B cell (primary cell): ENCODE measurements around the gene LUM. TPM values are rescaled to one million over a fixed set of nuclear protein-coding genes. Genes with fewer than 3 reads are reported as not detected.

Source experiments
- ATAC-seq: fragments of 200-7000 bp; cut with Tn5 transposase; one replicate; pipeline ENCODE4 v1.10.0; 2021; ENCODE audit warnings: low read depth, mild to moderate bottlenecking, moderate number of reproducible peaks, moderate library complexity
- CTCF ChIA-PET: fragments of 350-600 bp; sonication (Branson Sonifier 250); formaldehyde crosslinking; loops from one replicate; lab custom pipeline; 2021; ENCODE audit warnings: antibody characterized with exemption, inconsistent platforms; lab: Charles Lee
- POLR2A ChIA-PET: fragments of 350-600 bp; sonication (Branson Sonifier 250); formaldehyde crosslinking; loops from one replicate; lab custom pipeline; 2021; ENCODE audit warnings: antibody characterized with exemption; lab: Charles Lee
- DNase-seq: peaks from one replicate; pipeline ENCODE4 v3.0.0; 2013
- H2AFZ ChIP-seq: 2 replicates; pipeline ENCODE4 v1.6.1; 2012; ENCODE audit warnings: mild to moderate bottlenecking, low read depth, low read length; ENCODE audit not compliant: insufficient read depth, poor library complexity, severe bottlenecking
- H3K27ac ChIP-seq, 2 donors: 1 replicate in 1 of 2; 2 replicates in 1 of 2; pipeline ENCODE4 v1.5.1; 2012 to 2013; ENCODE audit warnings: low read length in 2 of 2, mild to moderate bottlenecking in 2 of 2, moderate library complexity in 1 of 2
- H3K27me3 ChIP-seq, 4 experiments: fragments of 200-600 bp in 1 of 4; sonication (generic) in 1 of 4; replicated peaks in 1 of 4; 1 replicate in 2 of 4; 2 replicates in 2 of 4; pipeline versions ENCODE4 v1.6.1 to v1.7.0; 2013 to 2016; ENCODE audit warnings: low read length in 3 of 4, mild to moderate bottlenecking in 2 of 4, mixed read lengths in 1 of 4, moderate library complexity in 1 of 4; ENCODE audit not compliant: insufficient read depth in 4 of 4, control insufficient read depth in 3 of 4; ENCODE audit errors: control extremely low read depth in 1 of 4
- H3K36me3 ChIP-seq, 2 experiments: replicated peaks in 1 of 2; 1 replicate in 1 of 2; 2 replicates in 1 of 2; pipeline versions ENCODE4 v1.6.1 to v1.7.1; 2013; ENCODE audit warnings: low read length in 1 of 2; ENCODE audit not compliant: insufficient read depth in 2 of 2, control insufficient read depth in 1 of 2; ENCODE audit errors: control extremely low read depth in 1 of 2, extremely low read depth in 1 of 2
- H3K4me1 ChIP-seq, 2 donors: fragments of 200-600 bp in 1 of 2; sonication (generic) in 1 of 2; 1 replicate in 1 of 2; 2 replicates in 1 of 2; pipeline versions ENCODE4 v1.5.1 to v1.6.1; 2013 to 2017; ENCODE audit warnings: low read length in 2 of 2; ENCODE audit not compliant: control insufficient read depth in 2 of 2, insufficient read depth in 2 of 2
- H3K4me2 ChIP-seq: replicated peaks from 2 replicates; pipeline ENCODE3; 2012; ENCODE audit warnings: mild to moderate bottlenecking, low read depth, low read length; ENCODE audit not compliant: poor library complexity, severe bottlenecking
- H3K4me3 ChIP-seq, 5 experiments: fragments of 200-600 bp in 1 of 5; sonication (generic) in 1 of 5; 1 replicate in 3 of 5; 2 replicates in 2 of 5; pipeline versions ENCODE4 v1.5.1 to v1.7.0; 2011 to 2016; ENCODE audit warnings: low read length in 4 of 5, mild to moderate bottlenecking in 4 of 5, low read depth in 2 of 5, control low read depth in 1 of 5, moderate library complexity in 1 of 5; ENCODE audit not compliant: insufficient read depth in 1 of 5; ENCODE audit errors: control extremely low read depth in 1 of 5, extremely low read depth in 1 of 5
- H3K79me2 ChIP-seq: fragments of 200-600 bp; sonication (generic); one replicate; pipeline ENCODE4 v1.6.0; 2016; ENCODE audit warnings: low read length; ENCODE audit not compliant: control insufficient read depth, insufficient read depth
- H3K9ac ChIP-seq: fragments of 200-600 bp; sonication (generic); 2 replicates; pipeline ENCODE4 v1.6.1; 2017; ENCODE audit warnings: mild to moderate bottlenecking, low read length, moderate library complexity
- H3K9me3 ChIP-seq, 3 donors: one replicate each; pipeline versions ENCODE4 v1.6.1 to v1.7.1; 2013; ENCODE audit warnings: low read length in 2 of 3; ENCODE audit not compliant: control insufficient read depth in 2 of 3, insufficient read depth in 1 of 3; ENCODE audit errors: control extremely low read depth in 1 of 3
- H4K20me1 ChIP-seq: 2 replicates; pipeline ENCODE4 v1.6.0; 2012; ENCODE audit warnings: mild to moderate bottlenecking, low read length; ENCODE audit not compliant: insufficient read depth, control insufficient read depth, poor library complexity, severe bottlenecking
- H3K27ac Mint-ChIP-seq: one replicate; pipeline ENCODE4 v1.8.0; 2021; ENCODE audit warnings: mixed read lengths
- H3K27me3 Mint-ChIP-seq: one replicate; pipeline ENCODE4 v1.8.0; 2021; ENCODE audit warnings: mixed read lengths
- H3K4me1 Mint-ChIP-seq: one replicate; pipeline ENCODE4 v1.8.0; 2021; ENCODE audit warnings: mixed read lengths
- H3K4me3 Mint-ChIP-seq: one replicate; pipeline ENCODE4 v1.8.0; 2021; ENCODE audit warnings: mixed read lengths
- H3K9me3 Mint-ChIP-seq: one replicate; pipeline ENCODE4 v1.8.0; 2022; ENCODE audit warnings: mixed read lengths; ENCODE audit not compliant: insufficient read depth
- EZH2 ChIP-seq: IDR thresholded peaks from 2 replicates; pipeline ENCODE4 v1.6.1; 2012; ENCODE audit warnings: borderline replicate concordance, low read depth, mild to moderate bottlenecking, moderate library complexity, low read length; ENCODE audit not compliant: insufficient read depth, poor library complexity, severe bottlenecking
- WGBS: methylation state at CpG from one replicate; pipeline ENCODE4 v1.1.5; 2013; ENCODE audit warnings: missing lambda C conversion rate; ENCODE audit not compliant: insufficient coverage; 5-methylcytosine and 5-hydroxymethylcytosine counted together
- intact Hi-C: fragments of 100-400 bp; cut with micrococcal nuclease; formaldehyde crosslinking; loops from one replicate; pipeline ENCODE4 v1.10.0; 2022
- polyA plus RNA-seq: library from polyadenylated mRNA; depleted of rRNA; stranded (reverse); fragments of >200 nt; gene quantifications from 2 replicates; pipeline ENCODE4 v1.2.3, GENCODE V29; 2012
- total RNA-seq, 2 donors: library from RNA; stranded (reverse); fragments of 120-200 nt in 1 of 2; gene quantifications; 1 replicate in 1 of 2; 2 replicates in 1 of 2; pipeline versions ENCODE4 v1.2.3 to v1.2.4, GENCODE V29; 2013 to 2022
- TF ChIP-seq, protein P1 (sequence below): fragments of 200-600 bp; IDR thresholded peaks from one replicate; pipeline ENCODE4 v1.8.0; 2022; ENCODE audit warnings: antibody characterized with exemption, mild to moderate bottlenecking

Gene LUM
- total and polyA plus RNA-seq, 2 donors (not counting 1 experiment from before 2014, with no cell fraction given), result not detected

DNA sequence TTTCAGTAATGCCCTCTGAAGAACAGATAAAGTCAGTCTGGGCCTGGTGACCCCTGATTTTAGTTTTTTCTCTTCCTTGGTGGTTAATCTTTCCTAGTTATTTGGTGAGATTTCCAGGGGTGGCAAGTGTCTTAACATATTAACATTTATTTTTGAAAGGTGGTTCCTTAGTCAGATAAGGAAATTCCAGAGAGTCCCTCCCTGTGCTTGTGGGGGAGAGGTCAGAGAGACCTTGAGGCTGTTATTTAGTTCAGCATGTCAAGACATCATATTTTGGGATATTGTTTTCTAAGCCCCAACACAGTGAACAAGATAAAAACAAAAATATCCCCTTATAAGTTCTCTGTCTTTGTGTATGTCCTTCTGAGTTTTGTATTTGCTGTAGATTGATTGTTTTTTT lies 9.5 kb upstream of the LUM start:
- Mint-ChIP-seq H3K4me3 (no peak overlapping the region), H3K27ac (no peak overlapping the region), H3K4me1 (no peaks in the 10 kb centered on the region), H3K27me3 (no peaks in the 10 kb centered on the region), H3K9me3 (no peaks in the 10 kb centered on the region)
- Histone ChIP-seq H3K79me2 (no peaks in the 10 kb centered on the region), H3K27me3 (no peaks in the 10 kb centered on the region), H4K20me1 (no peaks in the 10 kb centered on the region), H3K4me1 (no peaks in the 10 kb centered on the region), H3K36me3 (no peaks in the 10 kb centered on the region), H3K4me3 (no peak overlapping the region), H3K9ac (no peak overlapping the region), H2AFZ (no peak overlapping the region), H3K4me2 (no peak overlapping the region), H3K9me3 (no peaks in the 10 kb centered on the region), H3K27ac (no peak overlapping the region)
- ChIA-PET CTCF (no interaction called here), POLR2A (no interaction called here)
- intact Hi-C loops, result no loop called here
- no peak for ATAC-seq
- no peak for DNase-seq
- TF ChIP-seq, protein P1, sequence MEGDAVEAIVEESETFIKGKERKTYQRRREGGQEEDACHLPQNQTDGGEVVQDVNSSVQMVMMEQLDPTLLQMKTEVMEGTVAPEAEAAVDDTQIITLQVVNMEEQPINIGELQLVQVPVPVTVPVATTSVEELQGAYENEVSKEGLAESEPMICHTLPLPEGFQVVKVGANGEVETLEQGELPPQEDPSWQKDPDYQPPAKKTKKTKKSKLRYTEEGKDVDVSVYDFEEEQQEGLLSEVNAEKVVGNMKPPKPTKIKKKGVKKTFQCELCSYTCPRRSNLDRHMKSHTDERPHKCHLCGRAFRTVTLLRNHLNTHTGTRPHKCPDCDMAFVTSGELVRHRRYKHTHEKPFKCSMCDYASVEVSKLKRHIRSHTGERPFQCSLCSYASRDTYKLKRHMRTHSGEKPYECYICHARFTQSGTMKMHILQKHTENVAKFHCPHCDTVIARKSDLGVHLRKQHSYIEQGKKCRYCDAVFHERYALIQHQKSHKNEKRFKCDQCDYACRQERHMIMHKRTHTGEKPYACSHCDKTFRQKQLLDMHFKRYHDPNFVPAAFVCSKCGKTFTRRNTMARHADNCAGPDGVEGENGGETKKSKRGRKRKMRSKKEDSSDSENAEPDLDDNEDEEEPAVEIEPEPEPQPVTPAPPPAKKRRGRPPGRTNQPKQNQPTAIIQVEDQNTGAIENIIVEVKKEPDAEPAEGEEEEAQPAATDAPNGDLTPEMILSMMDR, result no peak
- no peak for TF ChIP-seq EZH2

DNA sequence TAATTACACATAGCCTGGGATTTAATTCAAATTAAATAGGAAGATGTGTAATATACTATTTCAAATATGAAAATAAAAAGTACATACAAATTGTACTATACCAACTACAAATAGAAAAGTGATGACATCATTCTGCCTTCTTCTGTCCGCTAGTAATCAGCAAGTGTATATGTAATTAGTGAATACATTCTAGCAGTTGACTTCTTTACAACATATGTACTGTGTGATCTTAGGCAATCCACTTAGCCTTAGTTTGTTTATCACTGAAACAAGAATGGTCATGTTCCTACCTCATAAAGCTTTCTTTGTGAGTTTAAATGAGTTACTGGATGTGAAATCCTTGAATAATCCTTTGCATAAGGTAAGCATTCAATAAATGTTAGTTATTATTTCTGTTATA lies 7.8 kb upstream of the LUM start:
- no peak for ATAC-seq
- H3K4me3 Mint-ChIP-seq, result no peak overlapping the region
- CTCF ChIA-PET, result interaction anchor here (1.5 kb wide), 1 partner anchor 10 kb away, joined by 4 read pairs; no protein-coding TSS in a partner anchor

More for the DNA sequence above, 7.8 kb upstream of the LUM start:
- Mint-ChIP-seq H3K27ac (no peak overlapping the region), H3K4me1 (no peaks in the 10 kb centered on the region), H3K27me3 (no peaks in the 10 kb centered on the region), H3K9me3 (no peaks in the 10 kb centered on the region)
- Histone ChIP-seq H3K4me2 (no peak overlapping the region), H2AFZ (no peak overlapping the region), H3K27ac (no peak overlapping the region), H3K27me3 (no peaks in the 10 kb centered on the region), H3K4me1 (no peaks in the 10 kb centered on the region), H3K36me3 (no peaks in the 10 kb centered on the region), H3K9me3 (no peaks in the 10 kb centered on the region), H3K4me3 (no peak overlapping the region), H3K9ac (no peak overlapping the region), H3K79me2 (no peaks in the 10 kb centered on the region), H4K20me1 (no peaks in the 10 kb centered on the region)
- intact Hi-C loops, result no loop called here
- TF ChIP-seq EZH2, result no peak
- TF ChIP-seq, protein P1, result no peak
- DNase-seq, result no peak
- POLR2A ChIA-PET, result no interaction called here
- WGBS, result no CpG with 5 or more reads among the region's 1 CpG
